GM21447 (cell line): ENCODE measurements around the gene PARD3B.

Experiments used
- ATAC-seq: cut with Tn5 transposase; IDR thresholded peaks from one replicate; pipeline ENCODE4 v1.9.1; 2021; ENCODE audit not compliant: unreplicated experiment

Gene PARD3B

DNA sequence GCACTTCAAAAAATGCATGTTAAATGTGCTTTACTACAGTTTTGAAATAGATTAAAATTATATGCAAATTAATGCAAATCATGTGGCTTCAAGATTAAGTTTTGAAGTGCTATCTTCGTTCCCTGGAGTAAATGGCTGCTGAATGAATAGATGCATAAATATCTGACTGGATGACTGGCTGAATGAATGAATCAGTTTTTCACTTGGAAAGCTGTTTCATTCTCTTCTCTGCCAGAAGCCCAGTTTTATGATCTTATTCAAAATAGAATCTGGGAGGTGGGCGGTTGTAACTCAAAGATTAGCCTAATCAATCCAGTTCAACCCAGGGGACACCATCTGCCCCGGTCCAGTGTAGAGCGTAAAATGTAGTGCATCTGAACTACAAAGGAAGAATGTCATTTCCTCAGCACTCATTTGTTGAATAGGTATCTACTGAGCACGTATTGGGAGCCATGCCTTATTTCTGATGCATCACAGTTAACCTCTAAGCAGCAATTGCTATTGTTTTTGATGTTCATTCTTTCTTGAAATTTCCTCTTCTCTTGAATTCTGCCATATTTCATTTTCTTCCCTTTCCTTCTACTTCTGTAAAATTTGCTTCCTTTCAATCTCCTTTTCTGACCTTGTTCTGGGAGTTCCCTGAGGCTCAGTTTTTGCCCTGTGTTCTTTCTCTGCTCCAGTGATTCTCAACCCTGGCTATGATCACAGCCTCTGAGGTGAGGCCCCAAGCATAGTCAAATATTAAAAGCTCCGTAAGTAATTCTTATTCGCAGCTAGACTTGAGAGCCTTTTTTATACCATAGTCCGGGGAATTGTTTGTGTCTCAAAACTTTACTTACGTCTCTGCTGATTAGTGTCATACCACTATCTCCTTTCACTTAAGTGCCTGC is 282.7 kb downstream of the PARD3B start:
- no peak for ATAC-seq

- no peak for ATAC-seq
These were observed 289.6 kb downstream of the PARD3B start for GRCh38 chr2:204834716-204835384.

DNA sequence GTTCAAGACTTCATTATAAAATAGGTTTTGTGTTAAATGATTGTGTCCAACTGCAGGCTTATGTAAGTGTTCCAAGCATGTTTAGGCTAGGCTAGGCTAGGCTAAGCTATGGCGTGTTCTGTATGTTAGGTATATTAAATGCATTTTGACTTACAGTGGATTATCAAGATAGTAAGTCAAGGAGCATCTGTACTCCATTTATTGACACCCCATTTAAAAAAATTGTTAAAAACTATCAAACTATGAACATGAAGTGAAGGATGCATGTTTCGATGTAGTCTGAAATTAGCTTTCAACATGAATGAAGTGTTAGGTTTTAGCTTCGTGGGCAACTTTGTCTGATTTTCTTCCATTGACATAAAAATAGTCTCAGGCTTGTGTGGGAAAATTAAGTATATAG is 290.5 kb downstream of the PARD3B start:
- ATAC-seq: no peak

DNA sequence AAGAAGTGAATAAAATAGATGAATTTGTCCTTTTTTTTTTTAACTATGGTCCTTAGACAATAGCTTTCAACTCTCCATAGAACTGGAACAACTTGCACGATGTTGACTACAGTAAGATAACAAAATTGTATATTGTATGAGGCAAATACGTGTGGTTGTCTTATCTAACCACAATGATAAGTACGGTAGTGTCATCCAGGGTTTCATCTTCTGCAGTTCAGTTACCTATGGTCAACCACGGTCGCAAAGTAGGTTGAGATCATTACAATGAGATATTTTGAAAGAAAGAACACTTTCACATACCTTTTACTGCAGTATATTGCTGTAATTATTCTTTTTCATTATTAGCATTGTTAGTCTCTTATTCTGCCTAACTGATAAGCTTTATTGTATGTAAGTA is 295.2 kb downstream of the PARD3B start:
- ATAC-seq: no peak

- no peak for ATAC-seq
These were observed 296.8 kb downstream of the PARD3B start for GRCh38 chr2:204842068-204842467.

- no peak for ATAC-seq
These were observed 297.6 kb downstream of the PARD3B start for GRCh38 chr2:204842661-204843485.

DNA sequence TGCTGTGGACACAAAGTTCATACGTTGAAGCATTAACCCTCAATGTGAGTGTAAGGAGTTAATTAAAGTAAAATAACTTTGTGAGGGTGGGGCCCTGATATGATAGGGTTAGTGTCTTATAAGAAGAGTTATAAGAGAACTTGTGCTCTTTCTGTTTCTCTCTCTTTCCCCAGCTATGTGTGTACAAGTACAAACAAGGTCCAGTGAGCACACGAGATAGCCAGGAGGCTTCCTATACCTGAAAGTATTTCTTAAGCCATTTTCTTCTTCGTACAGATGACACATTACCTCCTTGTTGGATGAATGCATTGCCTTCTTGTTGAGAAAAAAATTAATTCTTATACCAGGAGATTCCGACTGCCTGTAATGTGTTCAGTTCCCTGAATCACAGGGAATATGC is 301.2 kb downstream of the PARD3B start:
- ATAC-seq: no peak

- ATAC-seq: no peak
These were observed 304.6 kb downstream of the PARD3B start for GRCh38 chr2:204849892-204850291.

DNA sequence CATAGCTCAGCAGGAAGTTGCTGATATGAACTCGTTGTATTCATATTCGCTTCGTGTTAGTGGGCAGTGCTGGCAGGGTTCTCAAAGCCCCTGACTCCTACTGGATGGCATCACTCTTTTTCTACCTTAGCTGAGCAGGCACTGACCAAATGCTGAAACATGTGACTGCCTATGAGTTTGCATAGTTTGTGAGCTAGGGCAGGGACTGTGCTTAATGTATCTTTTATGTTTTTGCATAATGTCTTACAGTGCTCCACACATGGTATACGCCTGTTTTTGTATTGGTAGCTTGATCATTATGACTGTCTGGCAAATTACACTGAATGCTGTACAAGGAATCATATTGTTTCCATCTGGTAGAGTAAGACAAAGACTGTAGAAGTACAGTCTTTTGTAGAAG is 305.3 kb downstream of the PARD3B start:
- no peak for ATAC-seq

- ATAC-seq: no peak
These were observed 308.6 kb downstream of the PARD3B start for GRCh38 chr2:204853905-204854304.

- no peak for ATAC-seq
These were observed 315.0 kb downstream of the PARD3B start for GRCh38 chr2:204860274-204860673.

DNA sequence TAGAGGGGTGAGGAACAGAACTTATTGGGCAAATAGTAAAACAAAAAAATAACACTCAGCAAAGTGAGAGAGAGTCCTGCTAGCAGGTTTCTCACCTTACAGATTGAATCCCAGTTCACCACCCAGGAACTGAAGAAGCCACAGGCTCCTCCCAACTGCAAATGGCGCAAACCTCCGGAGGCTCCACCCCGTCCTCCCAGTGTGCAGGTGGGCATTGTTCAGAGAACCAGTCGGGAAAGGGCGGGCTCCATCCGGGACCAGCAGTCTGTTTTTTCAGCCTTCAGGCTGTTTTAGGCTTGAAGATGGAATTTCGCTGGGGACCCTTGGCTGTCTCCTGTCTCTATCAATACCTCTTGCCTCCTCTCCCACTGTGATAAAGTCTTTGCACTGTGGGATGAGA is 317.5 kb downstream of the PARD3B start:
- ATAC-seq: no peak

DNA sequence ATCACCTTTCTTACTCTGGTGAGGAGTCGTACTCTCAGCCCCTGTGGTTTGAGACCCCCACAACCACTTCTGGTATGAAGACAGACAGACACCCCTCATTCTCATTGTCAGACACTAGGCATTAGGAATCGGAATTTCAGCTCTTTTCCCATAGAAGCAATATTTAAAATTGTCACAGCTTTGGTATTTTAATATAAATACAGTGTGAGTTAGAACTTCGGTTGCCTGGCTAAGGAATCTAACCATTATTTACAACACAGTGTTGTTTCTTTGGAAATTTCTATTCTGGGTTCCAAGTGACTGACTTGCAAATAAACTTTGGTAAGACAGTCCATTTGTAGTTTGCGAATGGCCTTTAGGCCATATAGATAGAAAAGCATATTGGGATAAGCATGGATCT is 318.1 kb downstream of the PARD3B start:
- ATAC-seq: no peak

- ATAC-seq: no peak
These were observed 324.0 kb downstream of the PARD3B start for GRCh38 chr2:204869132-204869823.

DNA sequence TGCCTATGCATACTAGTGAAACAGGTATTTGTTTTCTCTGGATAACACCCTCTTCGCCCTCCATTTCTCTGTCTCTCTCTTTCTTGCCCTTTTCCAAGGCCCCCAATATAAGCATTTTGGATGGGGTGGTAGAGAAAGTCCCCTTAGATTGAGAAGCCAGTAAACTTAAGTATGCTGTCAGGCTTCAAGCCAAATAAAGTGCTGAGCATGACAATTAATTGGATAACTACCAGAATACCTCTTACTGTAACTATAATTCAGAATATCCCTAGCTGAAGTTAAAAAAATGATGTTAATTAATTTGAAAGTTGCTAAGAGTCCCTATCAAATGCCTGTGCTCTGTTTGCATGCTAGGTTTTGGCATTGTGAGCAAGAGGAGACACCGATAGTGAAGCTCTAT is 324.8 kb downstream of the PARD3B start:
- ATAC-seq: no peak

- no peak for ATAC-seq
These were observed 326.1 kb downstream of the PARD3B start for GRCh38 chr2:204871231-204871953.

GRCh38 chr2:204876311-204876710 is 331.0 kb downstream of the PARD3B start:
- no peak for ATAC-seq

DNA sequence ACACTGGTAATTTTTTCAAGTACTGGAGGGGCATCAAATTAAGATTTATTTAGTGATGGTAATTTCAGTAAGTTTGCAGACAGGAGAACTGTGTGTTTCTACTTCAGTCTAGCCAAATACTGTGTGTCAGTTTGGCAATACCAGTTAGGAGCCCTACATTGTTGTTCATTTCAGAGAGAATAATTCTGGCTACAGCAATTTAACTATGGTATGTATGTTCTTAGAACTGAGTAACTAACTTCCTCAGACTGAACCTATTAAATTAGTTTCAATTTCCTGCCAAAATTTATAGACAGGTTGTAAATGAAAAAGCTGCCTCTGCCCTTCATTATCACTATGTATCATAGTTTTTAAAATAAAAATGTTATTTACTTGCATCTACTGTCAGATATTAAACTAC is 332.4 kb downstream of the PARD3B start:
- ATAC-seq: no peak

- no peak for ATAC-seq
These were observed 335.7 kb downstream of the PARD3B start for GRCh38 chr2:204880928-204881327.

GRCh38 chr2:204881655-204882054 is 336.4 kb downstream of the PARD3B start:
- ATAC-seq: no peak
